PFSK-1 (cell line): ENCODE data around the gene UMOD.

Experiments
- POLR2AphosphoS5 ChIP-seq: IDR thresholded peaks from 2 replicates; pipeline ENCODE4 v1.6.1; 2012; ENCODE audit warnings: low read depth, mild to moderate bottlenecking, control low read depth, low read length, moderate library complexity
- SIN3A ChIP-seq: IDR thresholded peaks from 2 replicates; pipeline ENCODE4 v1.6.1; 2012; ENCODE audit warnings: mild to moderate bottlenecking, low read length, moderate library complexity, borderline replicate concordance; ENCODE audit not compliant: insufficient read depth
- TAF1 ChIP-seq: IDR thresholded peaks from 2 replicates; pipeline ENCODE4 v1.6.1; 2012; ENCODE audit warnings: low read length, control low read depth, borderline replicate concordance; ENCODE audit not compliant: insufficient read depth
- TF ChIP-seq, protein P1 (sequence below), 2 experiments: IDR thresholded peaks; 2 replicates each; pipeline versions ENCODE4 v1.6.1 to v1.8.0; 2011 to 2012; ENCODE audit warnings: low read depth in 2 of 2, low read length in 2 of 2, control low read depth in 1 of 2, inconsistent platforms in 1 of 2, mild to moderate bottlenecking in 1 of 2, moderate library complexity in 1 of 2; ENCODE audit not compliant: insufficient read depth in 1 of 2

DNA sequence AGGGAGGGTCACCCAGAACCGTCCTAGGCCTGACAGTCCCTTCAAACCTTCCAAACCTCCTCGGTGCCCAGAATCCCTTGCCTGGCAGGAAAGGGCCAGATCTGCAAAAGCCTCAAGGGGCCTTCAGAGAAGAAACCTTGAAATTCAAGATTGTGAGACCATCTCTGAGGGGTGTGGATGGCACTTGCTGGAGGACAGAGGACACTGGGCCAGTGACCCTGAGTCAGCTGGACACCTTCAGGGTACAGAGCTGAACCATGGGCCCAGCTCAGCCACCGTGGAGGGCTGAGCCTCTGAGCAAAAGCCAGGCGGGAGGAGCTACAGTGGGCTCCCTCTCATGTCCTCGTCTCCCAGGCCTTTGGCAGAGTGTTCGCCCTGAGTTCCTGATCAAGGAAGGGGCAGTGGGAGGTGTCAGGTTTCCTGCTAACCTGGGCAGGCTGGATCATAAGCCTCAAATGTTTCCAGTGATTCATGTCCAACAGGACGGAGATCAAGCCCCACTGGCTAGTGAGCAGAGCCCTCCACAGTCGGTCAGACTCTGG lies 49.0 kb upstream of the UMOD start:
- TF ChIP-seq, protein P1, sequence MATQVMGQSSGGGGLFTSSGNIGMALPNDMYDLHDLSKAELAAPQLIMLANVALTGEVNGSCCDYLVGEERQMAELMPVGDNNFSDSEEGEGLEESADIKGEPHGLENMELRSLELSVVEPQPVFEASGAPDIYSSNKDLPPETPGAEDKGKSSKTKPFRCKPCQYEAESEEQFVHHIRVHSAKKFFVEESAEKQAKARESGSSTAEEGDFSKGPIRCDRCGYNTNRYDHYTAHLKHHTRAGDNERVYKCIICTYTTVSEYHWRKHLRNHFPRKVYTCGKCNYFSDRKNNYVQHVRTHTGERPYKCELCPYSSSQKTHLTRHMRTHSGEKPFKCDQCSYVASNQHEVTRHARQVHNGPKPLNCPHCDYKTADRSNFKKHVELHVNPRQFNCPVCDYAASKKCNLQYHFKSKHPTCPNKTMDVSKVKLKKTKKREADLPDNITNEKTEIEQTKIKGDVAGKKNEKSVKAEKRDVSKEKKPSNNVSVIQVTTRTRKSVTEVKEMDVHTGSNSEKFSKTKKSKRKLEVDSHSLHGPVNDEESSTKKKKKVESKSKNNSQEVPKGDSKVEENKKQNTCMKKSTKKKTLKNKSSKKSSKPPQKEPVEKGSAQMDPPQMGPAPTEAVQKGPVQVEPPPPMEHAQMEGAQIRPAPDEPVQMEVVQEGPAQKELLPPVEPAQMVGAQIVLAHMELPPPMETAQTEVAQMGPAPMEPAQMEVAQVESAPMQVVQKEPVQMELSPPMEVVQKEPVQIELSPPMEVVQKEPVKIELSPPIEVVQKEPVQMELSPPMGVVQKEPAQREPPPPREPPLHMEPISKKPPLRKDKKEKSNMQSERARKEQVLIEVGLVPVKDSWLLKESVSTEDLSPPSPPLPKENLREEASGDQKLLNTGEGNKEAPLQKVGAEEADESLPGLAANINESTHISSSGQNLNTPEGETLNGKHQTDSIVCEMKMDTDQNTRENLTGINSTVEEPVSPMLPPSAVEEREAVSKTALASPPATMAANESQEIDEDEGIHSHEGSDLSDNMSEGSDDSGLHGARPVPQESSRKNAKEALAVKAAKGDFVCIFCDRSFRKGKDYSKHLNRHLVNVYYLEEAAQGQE (IDR thresholded peaks at IDR 0.05; ENCODE audit: insufficient read depth in 1 of 2, low read depth in 2 of 2, low read length in 2 of 2) = no peak
- TF ChIP-seq TAF1 (no peak), POLR2AphosphoS5 (no peak), SIN3A (no peak)
